ENCODE results near the gene PEX26. TPM values are rescaled to one million over a fixed set of nuclear protein-coding genes. Genes with fewer than 3 reads are reported as not detected.

Gene PEX26
- total RNA-seq, 1 donor from 2014 or later, result 23.9 TPM

DNA sequence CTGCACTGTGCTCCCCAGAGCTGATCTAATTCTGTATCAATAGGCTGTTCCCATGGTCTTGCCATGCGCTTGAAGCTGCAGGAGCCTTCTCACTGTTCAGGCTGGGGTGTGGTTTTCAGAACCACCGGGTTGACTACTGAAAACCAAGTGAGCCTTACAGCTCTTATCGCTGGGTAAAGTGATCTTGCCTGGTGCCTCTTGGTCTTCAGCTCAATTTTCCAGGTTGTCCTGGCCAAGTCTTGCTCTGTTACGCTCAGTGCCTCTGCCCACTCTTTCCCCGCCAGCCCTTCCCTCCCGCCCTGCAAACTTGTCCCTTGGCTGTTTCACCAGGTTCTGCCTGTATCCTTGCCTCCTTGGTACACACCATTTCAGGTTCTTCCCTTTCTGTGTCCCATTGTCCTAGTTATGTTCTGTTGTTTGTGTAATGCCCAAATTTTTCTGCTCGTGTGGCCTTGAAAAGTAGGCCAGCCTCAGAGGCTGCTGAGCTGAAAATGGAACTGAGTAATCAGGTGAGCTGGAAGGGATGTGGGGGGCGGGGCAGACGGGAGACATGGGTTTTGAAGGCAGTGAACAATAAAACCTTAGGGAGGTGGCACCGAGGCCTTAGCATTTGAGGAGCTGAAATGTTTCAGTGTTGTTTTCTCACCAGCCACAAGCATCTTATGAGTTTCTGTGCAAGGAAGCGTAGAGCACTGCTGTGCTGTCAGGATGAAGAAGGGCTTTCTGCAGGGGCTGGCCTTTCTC is 11.2 kb downstream of the PEX26 start:
- H3K4me3 ChIP-seq (ENCODE audit: low read depth, low read length), result no peak overlapping the region
- DNase-seq (ENCODE audit: low read depth), result no peak
- TF ChIP-seq, protein P1, sequence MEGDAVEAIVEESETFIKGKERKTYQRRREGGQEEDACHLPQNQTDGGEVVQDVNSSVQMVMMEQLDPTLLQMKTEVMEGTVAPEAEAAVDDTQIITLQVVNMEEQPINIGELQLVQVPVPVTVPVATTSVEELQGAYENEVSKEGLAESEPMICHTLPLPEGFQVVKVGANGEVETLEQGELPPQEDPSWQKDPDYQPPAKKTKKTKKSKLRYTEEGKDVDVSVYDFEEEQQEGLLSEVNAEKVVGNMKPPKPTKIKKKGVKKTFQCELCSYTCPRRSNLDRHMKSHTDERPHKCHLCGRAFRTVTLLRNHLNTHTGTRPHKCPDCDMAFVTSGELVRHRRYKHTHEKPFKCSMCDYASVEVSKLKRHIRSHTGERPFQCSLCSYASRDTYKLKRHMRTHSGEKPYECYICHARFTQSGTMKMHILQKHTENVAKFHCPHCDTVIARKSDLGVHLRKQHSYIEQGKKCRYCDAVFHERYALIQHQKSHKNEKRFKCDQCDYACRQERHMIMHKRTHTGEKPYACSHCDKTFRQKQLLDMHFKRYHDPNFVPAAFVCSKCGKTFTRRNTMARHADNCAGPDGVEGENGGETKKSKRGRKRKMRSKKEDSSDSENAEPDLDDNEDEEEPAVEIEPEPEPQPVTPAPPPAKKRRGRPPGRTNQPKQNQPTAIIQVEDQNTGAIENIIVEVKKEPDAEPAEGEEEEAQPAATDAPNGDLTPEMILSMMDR (conservative IDR thresholded peaks at IDR 0.05; ENCODE audit: low read depth, low read length), result no peak

DNA sequence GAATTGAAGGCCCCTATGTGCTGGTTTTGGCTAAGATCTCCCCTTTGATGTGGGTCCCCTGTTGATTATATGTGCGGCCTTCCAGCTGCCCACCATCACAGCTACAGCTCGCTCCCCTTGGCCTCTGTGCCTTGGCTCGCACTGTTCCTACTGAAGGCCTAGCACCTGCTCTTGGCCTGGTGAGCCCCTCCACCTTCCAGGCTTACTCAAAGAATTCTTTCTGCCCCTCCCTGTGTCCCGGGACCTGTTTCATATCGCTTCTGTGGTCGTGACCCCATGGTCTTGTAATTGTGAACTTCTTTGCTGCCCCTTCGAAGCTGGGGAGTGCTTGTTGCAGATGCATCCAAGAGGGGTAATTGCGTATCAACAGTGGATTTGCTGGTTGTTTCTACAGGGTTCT is 12.5 kb downstream of the PEX26 start:
- no peak overlapping the region for H3K4me3 ChIP-seq (ENCODE audit: low read depth, low read length)
- TF ChIP-seq, protein P1 (conservative IDR thresholded peaks at IDR 0.05; ENCODE audit: low read depth, low read length), result no peak
- DNase-seq (ENCODE audit: low read depth), result no peak

DNA sequence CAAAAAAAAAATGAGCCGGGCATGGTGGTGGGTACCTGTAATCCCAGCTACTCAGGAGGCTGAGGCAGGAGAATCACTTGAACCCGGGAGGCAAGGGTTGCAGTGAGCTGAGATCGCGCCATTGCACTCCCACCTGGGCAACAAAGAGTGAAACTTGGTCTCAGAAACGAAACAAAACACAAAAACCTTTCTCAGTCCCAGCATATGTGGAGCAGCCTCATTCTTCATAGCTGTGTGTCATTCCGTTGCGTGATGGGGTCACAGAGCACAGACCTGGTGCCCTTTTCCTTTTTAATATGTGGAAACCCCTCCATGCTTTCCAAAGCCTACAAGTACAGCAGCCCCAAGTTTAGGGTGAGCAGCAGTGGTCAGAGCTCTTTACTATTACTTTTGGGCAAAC is 13.7 kb downstream of the PEX26 start:
- TF ChIP-seq, protein P1 (conservative IDR thresholded peaks at IDR 0.05; ENCODE audit: low read depth, low read length), result no peak
- H3K4me3 ChIP-seq (ENCODE audit: low read depth, low read length), result peak overlapping the region; percentile 37
- no peak for DNase-seq (ENCODE audit: low read depth)

DNA sequence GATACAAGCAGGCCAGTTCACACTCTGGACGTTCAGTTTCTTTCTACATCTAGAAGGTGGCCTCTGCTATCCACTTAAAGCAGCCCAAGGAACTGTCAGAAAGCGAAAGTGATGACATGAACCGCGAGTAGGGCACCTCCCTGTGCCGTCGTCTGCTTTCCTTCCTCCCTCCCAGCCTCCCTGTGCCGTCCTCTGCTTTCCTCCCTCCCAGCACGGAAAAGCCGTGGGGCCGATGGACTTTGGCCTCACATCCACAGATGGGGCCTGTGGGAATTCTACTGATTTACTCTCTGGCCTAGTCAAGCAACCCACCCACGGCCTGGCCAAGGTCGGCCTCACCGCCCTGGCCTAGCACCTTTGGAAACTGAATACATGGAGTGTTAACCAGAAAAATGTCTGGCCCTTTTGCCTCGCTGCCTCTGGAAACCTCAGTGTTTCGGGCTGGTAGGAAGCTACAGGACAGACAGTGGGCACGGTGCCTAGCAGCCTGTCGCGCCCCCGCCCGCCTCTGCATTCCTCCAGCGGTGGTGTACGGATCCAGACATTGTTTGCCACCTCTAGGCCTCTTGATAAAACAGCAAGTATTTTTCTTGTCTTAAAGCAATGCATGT is 14.2 kb downstream of the PEX26 start:
- H3K4me3 ChIP-seq (ENCODE audit: low read depth, low read length), result peak overlapping the region; percentile 37
- no peak for DNase-seq (ENCODE audit: low read depth)
- TF ChIP-seq, protein P1 (conservative IDR thresholded peaks at IDR 0.05; ENCODE audit: low read depth, low read length), result no peak

DNA sequence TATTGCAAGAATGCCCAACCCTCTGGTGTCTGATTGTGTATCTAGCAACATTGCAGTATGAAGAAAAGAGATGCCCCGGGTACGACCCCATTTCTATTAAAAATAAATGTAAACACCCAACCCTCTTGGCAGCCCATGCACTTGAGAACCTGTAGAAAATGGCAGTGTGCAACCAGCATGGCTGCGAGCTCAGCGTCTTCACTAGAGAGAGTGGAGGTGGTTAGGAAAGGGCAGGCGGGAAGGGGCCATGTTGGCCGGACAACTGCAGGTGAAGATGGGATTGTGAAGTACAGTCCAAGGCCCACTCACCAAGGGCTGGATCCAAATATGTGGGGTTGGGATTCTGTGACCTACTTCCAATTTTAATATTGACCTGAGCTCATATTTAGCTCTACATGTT is 15.9 kb downstream of the PEX26 start:
- H3K4me3 ChIP-seq (ENCODE audit: low read depth, low read length), result no peak overlapping the region
- TF ChIP-seq, protein P1 (conservative IDR thresholded peaks at IDR 0.05; ENCODE audit: low read depth, low read length), result no peak
- DNase-seq (ENCODE audit: low read depth), result no peak

GRCh38 chr22:18095101-18095805 is 17.5 kb downstream of the PEX26 start:
- H3K4me3 ChIP-seq (ENCODE audit: low read depth, low read length), result no peak overlapping the region
- TF ChIP-seq, protein P1 (conservative IDR thresholded peaks at IDR 0.05; ENCODE audit: low read depth, low read length), result no peak
- no peak for DNase-seq (ENCODE audit: low read depth)

All from epithelial cell of proximal tubule (primary cell).